Right ventricle myocardium superior (tissue), 1 donor: ENCODE data around the gene SMAGP. TPM values are rescaled to one million over a fixed set of nuclear protein-coding genes. Genes with fewer than 3 reads are reported as not detected.
"Not testable (repeated sequence)": the region's sequence is repeated elsewhere in the genome, so short reads cannot be mapped to it uniquely, and the experiment has no call there.

ENCODE experiments used
- ATAC-seq: fragments of 200-7000 bp; cut with Tn5 transposase; one replicate; pipeline ENCODE4 v1.9.1; 2020; ENCODE audit warnings: mild to moderate bottlenecking; ENCODE audit not compliant: poor library complexity
- DNase-seq: peaks from one replicate; pipeline ENCODE4 v3.0.0-alpha.2; 2020
- intact Hi-C: fragments of 100-400 bp; cut with DNase I; formaldehyde crosslinking; loops from one replicate; pipeline ENCODE4 v1.11.2; 2022
- long read RNA-seq: library from polyadenylated mRNA; unstranded; transcript quantifications from one replicate; pipeline ENCODE4 v2.0.0, GENCODE V29; 2021
- total RNA-seq: library from RNA; stranded (reverse); fragmentation: NEBNext Ultra II Directional; extraction: Animal tissue kit (Norgen Biotek cat#: 25700); gene quantifications from one replicate; pipeline ENCODE4 v1.2.1, GENCODE V29; 2021
- donor health status: DM: no; HTN: yes; CAD: no; lungs with severe emphysema.

The SMAGP gene
- total RNA-seq: 2.8 TPM
- long read RNA-seq, partial matches to known transcripts: 0 of 6 reads
- long read RNA-seq, other reads (novel, unspliced or antisense): 2 of 6 reads

GRCh38 chr12:51270067-51270950, at the start of gene SMAGP:
Gene SMAGP (minus strand): TSS chr12:51270415. CDS start chr12:51269278, 1,137 bp downstream.
- intact Hi-C loops: no loop called here
- DNase-seq: peak; percentile 66
- peak; percentile 80 for ATAC-seq

GRCh38 chr12:51318846-51319599, 48.8 kb upstream of the SMAGP start:
- ATAC-seq (no peak), DNase-seq (no peak)
- intact Hi-C loops: no loop called here

GRCh38 chr12:51318057-51318806, 48.0 kb upstream of the SMAGP start:
- DNase-seq, intact Hi-C loops, ATAC-seq: not testable (repeated sequence)

GRCh38 chr12:51311389-51311788, 41.2 kb upstream of the SMAGP start:
- ATAC-seq (no peak), DNase-seq (no peak)
- intact Hi-C loops: no loop called here

GRCh38 chr12:51307655-51308593, 37.7 kb upstream of the SMAGP start:
- ATAC-seq: no peak
- intact Hi-C loops: no loop called here
- DNase-seq: no peak

GRCh38 chr12:51306507-51306906, 36.3 kb upstream of the SMAGP start:
- ATAC-seq: no peak
- intact Hi-C loops: no loop called here
- no peak for DNase-seq

- intact Hi-C loops, DNase-seq, ATAC-seq: not testable (repeated sequence)
Observed at GRCh38 chr12:51300768-51301167, 30.6 kb upstream of the SMAGP start.

GRCh38 chr12:51295651-51296050, 25.4 kb upstream of the SMAGP start:
- DNase-seq: no peak
- ATAC-seq: no peak
- intact Hi-C loops: no loop called here

GRCh38 chr12:51294097-51294496, 23.9 kb upstream of the SMAGP start:
- intact Hi-C loops, DNase-seq, ATAC-seq: not testable (repeated sequence)

GRCh38 chr12:51293696-51294095, 23.5 kb upstream of the SMAGP start:
- intact Hi-C loops: no loop called here

GRCh38 chr12:51291603-51292513, 21.6 kb upstream of the SMAGP start:
- peak; percentile 66 for ATAC-seq
- intact Hi-C loops: not testable (repeated sequence)
- DNase-seq: peak; percentile 82

More at GRCh38 chr12:51293696-51294095, 23.5 kb upstream of the SMAGP start:
- DNase-seq (no peak), ATAC-seq (no peak)

GRCh38 chr12:51285843-51286242, 15.6 kb upstream of the SMAGP start:
- intact Hi-C loops: no loop called here
- DNase-seq: no peak
- ATAC-seq: no peak

GRCh38 chr12:51281202-51281924, 11.1 kb upstream of the SMAGP start:
- no peak for ATAC-seq
- no peak for DNase-seq
- intact Hi-C loops: no loop called here

- DNase-seq (no peak), ATAC-seq (no peak)
- intact Hi-C loops: no loop called here
Observed at GRCh38 chr12:51275088-51275487, 4.9 kb upstream of the SMAGP start.

- intact Hi-C loops, ATAC-seq: not testable (repeated sequence)
Observed at GRCh38 chr12:51272810-51273209, 2.6 kb upstream of the SMAGP start.

GRCh38 chr12:51270951-51271518, 820 bp upstream of the SMAGP start:
- intact Hi-C loops: no loop called here
- DNase-seq (no peak), ATAC-seq (peak; percentile 16)

More at GRCh38 chr12:51272810-51273209, 2.6 kb upstream of the SMAGP start:
- not testable (repeated sequence) for DNase-seq
